Loucy (cell line): ENCODE results near the gene LRRC46.

Experiments used
- H2AFZ ChIP-seq: fragments of 200-600 bp; sonication (generic); 2 replicates; pipeline ENCODE4 v1.6.0; 2016; ENCODE audit warnings: antibody characterized with exemption, mild to moderate bottlenecking, low read length, moderate library complexity
- H3F3A ChIP-seq: fragments of 200-600 bp; 2 replicates; pipeline ENCODE4 v1.6.0; 2016; ENCODE audit warnings: antibody characterized with exemption, low read depth, mild to moderate bottlenecking
- H3K27me3 ChIP-seq: fragments of 200-600 bp; sonication (generic); 2 replicates; pipeline ENCODE4 v1.6.1; 2014; ENCODE audit warnings: low read length, mild to moderate bottlenecking; ENCODE audit not compliant: insufficient read depth, poor library complexity, severe bottlenecking
- H3K36me3 ChIP-seq: fragments of 200-600 bp; sonication (generic); 2 replicates; pipeline ENCODE4 v1.6.1; 2016; ENCODE audit warnings: low read length; ENCODE audit not compliant: insufficient read depth
- H3K4me1 ChIP-seq: fragments of 200-600 bp; sonication (generic); 2 replicates; pipeline ENCODE4 v1.5.1; 2014; ENCODE audit warnings: low read length, mild to moderate bottlenecking; ENCODE audit not compliant: insufficient read depth, poor library complexity, severe bottlenecking
- H3K4me2 ChIP-seq: fragments of 200-600 bp; sonication (generic); 2 replicates; pipeline ENCODE4 v1.6.0; 2014; ENCODE audit warnings: antibody characterized with exemption, low read length, low read depth, mild to moderate bottlenecking; ENCODE audit not compliant: poor library complexity, severe bottlenecking
- H3K4me3 ChIP-seq: fragments of 200-600 bp; sonication (generic); 2 replicates; pipeline ENCODE4 v1.5.1; 2014; ENCODE audit warnings: low read length, mild to moderate bottlenecking, mixed read lengths; ENCODE audit not compliant: poor library complexity, severe bottlenecking
- H3K79me2 ChIP-seq: fragments of 200-600 bp; sonication (generic); 2 replicates; pipeline ENCODE4 v1.6.1; 2014; ENCODE audit warnings: low read length; ENCODE audit not compliant: insufficient read depth
- H3K9ac ChIP-seq: fragments of 200-600 bp; sonication (generic); 2 replicates; pipeline ENCODE4 v1.6.0; 2014; ENCODE audit warnings: mild to moderate bottlenecking, low read depth, low read length, moderate library complexity; ENCODE audit not compliant: poor library complexity, severe bottlenecking
- H3K9me2 ChIP-seq: fragments of 200-600 bp; sonication (generic); replicated peaks from 2 replicates; pipeline ENCODE4 v1.6.1; 2016; ENCODE audit warnings: low read depth, low read length, mixed read lengths
- H3K9me3 ChIP-seq: fragments of 200-600 bp; sonication (generic); 2 replicates; pipeline ENCODE4 v1.6.1; 2014; ENCODE audit warnings: mild to moderate bottlenecking, antibody characterized with exemption, low read length, low read depth; ENCODE audit not compliant: insufficient read depth
- H4K20me1 ChIP-seq: fragments of 200-600 bp; sonication (generic); 2 replicates; pipeline ENCODE4 v1.6.0; 2014; ENCODE audit warnings: antibody characterized with exemption, low read length, mild to moderate bottlenecking; ENCODE audit not compliant: insufficient read depth, poor library complexity, severe bottlenecking
- EZH2phosphoT487 ChIP-seq: fragments of 200-600 bp; IDR thresholded peaks from 2 replicates; pipeline ENCODE4 v1.6.1; 2018; ENCODE audit warnings: antibody characterized with exemption, mild to moderate bottlenecking, moderate library complexity, borderline replicate concordance
- TF ChIP-seq, protein P1 (sequence below): fragments of 200-600 bp; sonication (generic); conservative IDR thresholded peaks from 2 replicates; pipeline ENCODE4 v1.5.1; 2014; ENCODE audit warnings: mild to moderate bottlenecking, antibody characterized with exemption, low read length

LRRC46 gene

GRCh38 chr17:47816947-47817346 is 14.5 kb upstream of the LRRC46 start:
- H4K20me1 ChIP-seq = peaks cover 5% of the 10 kb centered on the region
- peaks cover 12% of the 10 kb centered on the region for H3K4me1 ChIP-seq
- H3K4me3 ChIP-seq = no peak overlapping the region
- peaks cover 6% of the 10 kb centered on the region; the same call in 1 of the 2 replicates for H3K36me3 ChIP-seq
- no peak for TF ChIP-seq EZH2phosphoT487
- TF ChIP-seq, protein P1, sequence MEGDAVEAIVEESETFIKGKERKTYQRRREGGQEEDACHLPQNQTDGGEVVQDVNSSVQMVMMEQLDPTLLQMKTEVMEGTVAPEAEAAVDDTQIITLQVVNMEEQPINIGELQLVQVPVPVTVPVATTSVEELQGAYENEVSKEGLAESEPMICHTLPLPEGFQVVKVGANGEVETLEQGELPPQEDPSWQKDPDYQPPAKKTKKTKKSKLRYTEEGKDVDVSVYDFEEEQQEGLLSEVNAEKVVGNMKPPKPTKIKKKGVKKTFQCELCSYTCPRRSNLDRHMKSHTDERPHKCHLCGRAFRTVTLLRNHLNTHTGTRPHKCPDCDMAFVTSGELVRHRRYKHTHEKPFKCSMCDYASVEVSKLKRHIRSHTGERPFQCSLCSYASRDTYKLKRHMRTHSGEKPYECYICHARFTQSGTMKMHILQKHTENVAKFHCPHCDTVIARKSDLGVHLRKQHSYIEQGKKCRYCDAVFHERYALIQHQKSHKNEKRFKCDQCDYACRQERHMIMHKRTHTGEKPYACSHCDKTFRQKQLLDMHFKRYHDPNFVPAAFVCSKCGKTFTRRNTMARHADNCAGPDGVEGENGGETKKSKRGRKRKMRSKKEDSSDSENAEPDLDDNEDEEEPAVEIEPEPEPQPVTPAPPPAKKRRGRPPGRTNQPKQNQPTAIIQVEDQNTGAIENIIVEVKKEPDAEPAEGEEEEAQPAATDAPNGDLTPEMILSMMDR = no peak
- no peaks in the 10 kb centered on the region for H3K27me3 ChIP-seq
- H2AFZ ChIP-seq = no peak overlapping the region
- no peak overlapping the region for H3K9ac ChIP-seq
- no peaks in the 10 kb centered on the region for H3K9me2 ChIP-seq
- no peaks in the 10 kb centered on the region for H3F3A ChIP-seq
- peaks cover 12% of the 10 kb centered on the region; the same call in 1 of the 2 replicates for H3K79me2 ChIP-seq
- H3K9me3 ChIP-seq = no peaks in the 10 kb centered on the region
- no peak overlapping the region for H3K4me2 ChIP-seq

DNA sequence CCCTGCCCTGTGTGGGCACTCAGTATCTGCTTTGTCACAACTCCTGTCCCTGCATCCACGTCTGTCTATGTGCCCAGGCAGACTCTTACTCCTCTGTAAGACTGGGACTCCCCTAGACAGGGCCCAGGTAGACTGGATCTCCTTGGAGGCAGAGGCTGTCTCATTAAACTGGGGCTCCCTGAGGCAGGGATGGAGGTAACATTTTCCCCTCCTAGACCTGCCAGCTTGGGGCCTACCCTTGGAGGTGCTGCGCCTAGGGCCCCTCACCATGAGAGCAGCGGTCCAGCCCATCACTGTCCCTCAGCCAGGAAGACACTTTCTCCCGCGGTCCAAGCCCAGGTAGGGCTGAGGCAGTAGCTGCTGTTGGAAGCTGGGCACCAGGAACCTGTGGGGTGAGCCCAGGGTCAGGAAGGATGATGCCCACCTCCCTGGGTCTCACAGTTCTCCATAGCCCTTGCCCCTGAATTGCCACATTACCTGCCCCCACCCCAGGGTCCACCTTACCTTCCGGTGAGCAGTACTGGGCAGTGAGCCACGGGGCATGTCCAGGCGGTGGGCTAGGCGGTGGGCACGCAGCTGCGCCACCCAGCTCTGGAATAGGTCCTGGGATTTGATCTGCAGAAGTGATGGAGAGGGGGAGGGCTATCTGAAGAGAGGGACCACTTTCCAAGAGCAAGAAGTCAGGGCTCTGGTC is 13.3 kb upstream of the LRRC46 start:
- Histone ChIP-seq H3K79me2 (peaks cover 12% of the 10 kb centered on the region; the same call in 1 of the 2 replicates), H3K36me3 (peaks cover 6% of the 10 kb centered on the region; the same call in 1 of the 2 replicates)

DNA sequence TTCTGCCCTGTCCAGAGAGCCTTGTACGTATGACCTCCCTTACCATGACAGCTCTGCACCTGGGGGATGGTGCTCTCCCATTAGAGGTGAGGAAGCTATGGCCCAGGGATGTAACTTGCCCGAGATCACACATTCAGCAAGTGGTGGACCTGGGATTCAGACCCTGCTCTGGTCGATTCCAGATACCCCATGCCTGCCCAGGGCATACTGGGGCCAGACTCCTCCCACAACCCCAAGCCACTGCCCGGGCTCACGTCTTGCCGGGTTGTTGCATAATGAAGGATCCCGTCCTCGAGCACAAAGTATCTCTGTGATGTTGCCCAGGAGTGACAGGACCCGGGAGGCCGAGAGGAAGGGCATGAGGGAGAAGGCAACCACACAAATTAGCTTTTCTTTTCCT is 12.0 kb upstream of the LRRC46 start:
- H3F3A ChIP-seq = no peaks in the 10 kb centered on the region
- TF ChIP-seq, protein P1 = no peak
- TF ChIP-seq EZH2phosphoT487 = no peak
- H3K4me1 ChIP-seq = peaks cover 16% of the 10 kb centered on the region
- no peaks in the 10 kb centered on the region for H3K9me3 ChIP-seq
- H3K9me2 ChIP-seq = no peaks in the 10 kb centered on the region
- no peaks in the 10 kb centered on the region for H3K27me3 ChIP-seq
- peaks cover 12% of the 10 kb centered on the region; the same call in 1 of the 2 replicates for H3K79me2 ChIP-seq
- H3K36me3 ChIP-seq = peaks cover 17% of the 10 kb centered on the region; the same call in 1 of the 2 replicates
- H3K9ac ChIP-seq = peak overlapping the region; percentile 23
- H3K4me2 ChIP-seq = no peak overlapping the region
- no peak overlapping the region for H2AFZ ChIP-seq
- H3K4me3 ChIP-seq = no peak overlapping the region
- H4K20me1 ChIP-seq = peaks cover 5% of the 10 kb centered on the region

More for the DNA sequence above, 13.3 kb upstream of the LRRC46 start:
- Histone ChIP-seq H3K27me3 (no peaks in the 10 kb centered on the region), H3K4me3 (no peak overlapping the region), H3K9me3 (no peaks in the 10 kb centered on the region), H3F3A (no peaks in the 10 kb centered on the region), H3K4me1 (peaks cover 16% of the 10 kb centered on the region), H3K9ac (no peak overlapping the region), H3K4me2 (no peak overlapping the region), H4K20me1 (peaks cover 5% of the 10 kb centered on the region), H2AFZ (no peak overlapping the region), H3K9me2 (no peaks in the 10 kb centered on the region)
- TF ChIP-seq EZH2phosphoT487 = no peak
